Esophagus (tissue), 2 donors: ENCODE results near the gene PARD3B. TPM values are rescaled to one million over a fixed set of nuclear protein-coding genes. Genes with fewer than 3 reads are reported as not detected.

Experiments used
- H3K27ac ChIP-seq, 2 donors: one replicate each; pipeline ENCODE4 v1.5.1; 2013; ENCODE audit warnings: low read depth in 2 of 2, mild to moderate bottlenecking in 2 of 2, inconsistent platforms in 1 of 2, low read length in 1 of 2, moderate library complexity in 1 of 2
- H3K27me3 ChIP-seq, 2 donors: one replicate each; pipeline ENCODE4 v1.6.1; 2013; ENCODE audit warnings: low read length in 2 of 2, control low read depth in 1 of 2, mild to moderate bottlenecking in 1 of 2; ENCODE audit not compliant: insufficient read depth in 2 of 2, control insufficient read depth in 1 of 2
- H3K36me3 ChIP-seq, 2 donors: one replicate each; pipeline ENCODE4 v1.6.1; 2013; ENCODE audit warnings: low read length in 1 of 2; ENCODE audit not compliant: control insufficient read depth in 2 of 2, insufficient read depth in 2 of 2
- H3K4me1 ChIP-seq, 2 donors: one replicate each; pipeline ENCODE4 v1.6.1; 2013; ENCODE audit warnings: low read length in 1 of 2; ENCODE audit not compliant: control insufficient read depth in 2 of 2, insufficient read depth in 2 of 2
- H3K4me3 ChIP-seq, 2 donors: one replicate each; pipeline ENCODE4 v1.5.1; 2013; ENCODE audit warnings: low read length in 2 of 2, mild to moderate bottlenecking in 2 of 2, low read depth in 1 of 2, moderate library complexity in 1 of 2
- H3K9me3 ChIP-seq, 2 donors: one replicate each; pipeline ENCODE4 v1.6.1; 2013; ENCODE audit warnings: mild to moderate bottlenecking in 2 of 2, low read depth in 1 of 2, low read length in 1 of 2, moderate library complexity in 1 of 2; ENCODE audit not compliant: control insufficient read depth in 2 of 2, insufficient read depth in 1 of 2
- WGBS, 2 donors: extraction: QIAGEN DNeasy Blood & Tissue Kit; methylation state at CpG; one replicate each; pipeline ENCODE4 v1.1.7; 2013; 5-methylcytosine and 5-hydroxymethylcytosine counted together
- polyA plus RNA-seq, 2 donors: library from polyadenylated mRNA; stranded (reverse); fragments of 200-250 nt; gene quantifications; one replicate each; pipeline ENCODE4 v1.2.3, GENCODE V29; 2013
- donor health status: healthy with polysubstance abuse.
- donor health status: Bipolar disorder and iron deficiency.

Gene PARD3B
- polyA plus RNA-seq, 2 donors, result 1.2 to 1.3 TPM

DNA sequence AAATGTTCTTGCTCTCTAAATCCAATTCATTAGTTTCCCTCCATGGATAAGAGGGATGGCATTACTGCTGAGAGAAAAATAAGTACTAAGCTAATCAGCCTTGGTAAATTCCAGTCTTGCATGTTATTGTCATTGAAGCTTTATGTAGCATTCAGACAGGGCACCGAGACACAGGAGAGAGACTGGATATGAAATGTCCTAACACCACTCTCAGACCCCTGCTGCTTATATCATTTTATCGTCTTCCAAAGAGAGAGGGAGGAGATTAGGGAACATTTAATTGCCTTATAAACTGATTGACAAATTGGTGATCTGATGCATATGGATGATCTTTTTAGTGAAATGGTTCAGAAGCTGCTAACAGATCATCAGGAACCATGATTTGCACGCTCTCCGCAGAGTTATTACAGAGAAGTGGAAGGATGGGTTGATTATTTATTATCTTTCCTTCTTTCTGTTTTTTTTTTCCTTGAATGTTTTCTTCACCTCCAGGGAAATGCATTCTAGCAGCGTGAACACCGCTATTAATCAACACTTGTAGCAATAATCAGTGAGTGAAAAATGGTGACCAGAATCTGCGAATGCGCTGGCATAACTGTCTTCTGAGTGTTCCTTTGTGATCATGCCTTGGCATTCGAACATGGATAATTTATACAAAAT lies 986.3 kb downstream of the PARD3B start:
- 94 to 96% methylated on average over 9 of the region's 9 CpGs for WGBS, 2 donors
- no peaks in the 10 kb centered on the region for H3K27me3 ChIP-seq
- H3K4me3 ChIP-seq, result no peak overlapping the region
- no peaks in the 10 kb centered on the region for H3K9me3 ChIP-seq
- no peaks in the 10 kb centered on the region for H3K4me1 ChIP-seq
- no peak overlapping the region for H3K27ac ChIP-seq
- no peaks in the 10 kb centered on the region for H3K36me3 ChIP-seq

DNA sequence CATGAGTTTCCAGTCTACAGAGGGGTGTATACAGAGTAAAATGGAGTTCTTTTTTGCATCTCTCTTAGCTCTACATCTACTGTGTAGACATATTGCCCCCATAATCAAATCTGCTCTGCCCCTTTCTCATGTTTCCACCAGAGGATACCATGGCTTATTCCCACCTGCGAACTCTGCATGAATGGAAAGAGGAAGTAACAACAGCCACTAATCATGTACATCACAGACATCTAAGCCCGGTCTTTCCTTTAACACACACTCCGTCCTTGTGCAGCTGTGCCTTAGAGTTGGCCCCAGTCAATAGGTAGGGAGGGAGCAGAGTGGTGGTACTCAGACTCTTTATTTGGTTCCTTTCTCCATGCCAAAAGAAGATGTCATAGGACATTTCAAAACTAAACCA lies 989.7 kb downstream of the PARD3B start:
- no peaks in the 10 kb centered on the region for H3K36me3 ChIP-seq
- H3K4me3 ChIP-seq, result no peak overlapping the region
- H3K27me3 ChIP-seq, result no peaks in the 10 kb centered on the region
- no peaks in the 10 kb centered on the region for H3K4me1 ChIP-seq
- WGBS, 2 donors, result 78 to 80% methylated on average over 3 of the region's 3 CpGs
- H3K9me3 ChIP-seq, result no peaks in the 10 kb centered on the region
- H3K27ac ChIP-seq, result no peak overlapping the region

DNA sequence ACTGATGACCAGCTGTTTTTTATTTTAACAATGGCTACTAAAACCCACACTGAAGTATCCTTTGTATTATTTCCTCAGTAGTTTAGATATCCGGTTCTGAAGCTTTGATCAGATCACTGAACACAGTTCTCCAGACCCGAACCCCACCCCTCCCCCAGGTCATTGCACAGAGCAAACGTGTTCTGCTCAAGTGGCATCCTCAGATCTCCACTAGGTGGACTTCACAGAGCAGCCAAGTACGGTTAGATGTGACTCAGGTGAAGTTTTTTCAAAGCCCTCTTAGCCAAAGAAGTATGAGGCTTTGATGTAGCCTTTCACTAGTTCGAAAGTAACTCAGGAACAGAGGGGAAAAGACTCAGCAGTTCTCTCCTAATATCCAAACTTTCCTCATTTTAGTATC lies 994.3 kb downstream of the PARD3B start:
- H3K4me3 ChIP-seq, result no peak overlapping the region
- H3K4me1 ChIP-seq, result no peaks in the 10 kb centered on the region
- no peak overlapping the region for H3K27ac ChIP-seq
- WGBS, 2 donors, result 71 to 81% methylated on average over 5 of the region's 5 CpGs
- no peaks in the 10 kb centered on the region for H3K27me3 ChIP-seq
- no peaks in the 10 kb centered on the region for H3K36me3 ChIP-seq
- H3K9me3 ChIP-seq, result no peaks in the 10 kb centered on the region

DNA sequence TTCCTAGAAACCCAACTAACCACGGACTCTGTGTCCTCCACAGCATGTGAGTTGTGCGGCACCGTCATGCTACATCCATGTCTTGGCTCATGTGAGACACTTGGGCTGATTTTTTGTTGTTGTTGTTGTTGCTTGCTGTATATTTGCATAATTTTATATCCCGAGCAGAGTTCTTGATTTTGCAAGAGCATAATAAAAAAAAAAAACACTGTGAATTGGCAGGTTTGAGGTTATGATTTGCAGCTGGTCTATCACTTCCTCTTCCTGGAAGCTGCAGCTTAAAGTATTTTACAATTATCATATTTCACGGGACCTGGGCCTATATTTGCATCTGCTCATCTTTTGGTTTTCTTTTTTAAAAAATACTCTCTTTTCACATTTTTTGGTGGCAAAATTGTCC lies 994.8 kb downstream of the PARD3B start:
- Histone ChIP-seq H3K27ac (no peak overlapping the region), H3K4me3 (no peak overlapping the region), H3K27me3 (no peaks in the 10 kb centered on the region), H3K9me3 (no peaks in the 10 kb centered on the region), H3K4me1 (no peaks in the 10 kb centered on the region), H3K36me3 (no peaks in the 10 kb centered on the region)
- 74 to 77% methylated on average over 5 of the region's 5 CpGs for WGBS, 2 donors

DNA sequence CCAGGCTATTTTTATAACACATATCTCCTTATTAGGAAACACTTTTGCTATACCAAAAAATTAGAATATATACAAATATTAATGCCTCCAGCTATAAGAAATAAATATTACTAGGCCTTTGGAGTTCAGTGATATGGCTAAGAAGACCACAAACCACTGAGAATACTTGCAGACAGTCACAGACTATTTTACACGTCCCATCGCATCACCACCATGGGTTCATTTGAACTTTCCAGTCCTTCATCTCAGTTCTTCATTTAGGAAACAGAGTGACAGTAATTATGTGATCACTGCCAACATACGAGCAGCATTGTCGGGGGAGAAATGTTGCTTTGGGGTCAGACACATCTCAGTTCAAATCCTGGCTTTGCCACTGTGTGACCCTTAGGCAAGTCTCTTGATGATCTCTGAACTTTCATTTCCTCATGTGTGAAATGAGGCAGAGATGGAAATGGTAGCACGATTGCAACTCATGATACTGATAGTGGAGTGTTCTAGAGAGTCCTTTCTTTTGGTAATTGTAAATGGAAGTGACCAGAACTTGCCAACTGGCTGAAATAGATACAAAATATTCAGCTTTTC lies 998.1 kb downstream of the PARD3B start:
- Histone ChIP-seq H3K9me3 (no peaks in the 10 kb centered on the region), H3K36me3 (no peaks in the 10 kb centered on the region), H3K27me3 (no peaks in the 10 kb centered on the region), H3K27ac (no peak overlapping the region), H3K4me1 (no peaks in the 10 kb centered on the region), H3K4me3 (no peak overlapping the region)
- 82 to 85% methylated on average over 5 of the region's 5 CpGs for WGBS, 2 donors

DNA sequence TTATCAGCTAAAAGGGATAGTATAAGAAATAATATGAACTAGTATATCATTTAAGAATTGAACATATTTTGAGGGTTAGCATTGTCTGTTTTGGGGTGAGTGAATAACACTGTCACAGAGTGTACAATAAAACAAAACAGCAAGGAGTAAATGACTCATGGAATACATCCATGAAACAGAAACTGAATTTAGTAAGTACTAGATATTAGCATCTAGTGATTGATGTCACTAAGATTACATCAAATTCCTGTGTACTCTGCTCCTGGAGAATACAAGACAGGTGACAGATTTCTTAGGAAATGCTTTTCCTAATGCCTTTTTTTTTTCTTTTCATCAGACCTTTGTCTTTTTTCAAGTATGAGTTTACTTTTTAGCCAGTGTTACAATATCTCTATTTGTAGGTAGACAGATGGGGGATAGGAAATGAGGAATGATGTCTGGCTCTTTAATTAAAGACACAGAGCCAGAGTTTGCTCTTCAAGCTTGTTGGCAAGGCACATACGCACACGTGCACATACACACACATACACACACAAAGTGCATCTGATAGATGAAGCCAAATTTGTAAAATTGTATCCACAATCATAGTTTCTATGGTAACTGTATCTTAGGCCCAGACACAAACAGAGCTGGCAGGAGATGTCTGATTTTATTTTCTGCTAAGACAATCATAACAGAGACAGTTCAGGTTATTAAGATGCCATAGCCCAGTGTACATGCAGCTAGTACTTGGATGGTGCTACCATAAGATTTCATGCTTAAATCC lies 998.8 kb downstream of the PARD3B start:
- no peaks in the 10 kb centered on the region for H3K27me3 ChIP-seq
- no peaks in the 10 kb centered on the region for H3K4me1 ChIP-seq
- H3K36me3 ChIP-seq, result no peaks in the 10 kb centered on the region
- no peaks in the 10 kb centered on the region for H3K9me3 ChIP-seq
- 37 to 45% methylated on average over 2 of the region's 2 CpGs for WGBS, 2 donors
- H3K4me3 ChIP-seq, result no peak overlapping the region
- H3K27ac ChIP-seq, result no peak overlapping the region

DNA sequence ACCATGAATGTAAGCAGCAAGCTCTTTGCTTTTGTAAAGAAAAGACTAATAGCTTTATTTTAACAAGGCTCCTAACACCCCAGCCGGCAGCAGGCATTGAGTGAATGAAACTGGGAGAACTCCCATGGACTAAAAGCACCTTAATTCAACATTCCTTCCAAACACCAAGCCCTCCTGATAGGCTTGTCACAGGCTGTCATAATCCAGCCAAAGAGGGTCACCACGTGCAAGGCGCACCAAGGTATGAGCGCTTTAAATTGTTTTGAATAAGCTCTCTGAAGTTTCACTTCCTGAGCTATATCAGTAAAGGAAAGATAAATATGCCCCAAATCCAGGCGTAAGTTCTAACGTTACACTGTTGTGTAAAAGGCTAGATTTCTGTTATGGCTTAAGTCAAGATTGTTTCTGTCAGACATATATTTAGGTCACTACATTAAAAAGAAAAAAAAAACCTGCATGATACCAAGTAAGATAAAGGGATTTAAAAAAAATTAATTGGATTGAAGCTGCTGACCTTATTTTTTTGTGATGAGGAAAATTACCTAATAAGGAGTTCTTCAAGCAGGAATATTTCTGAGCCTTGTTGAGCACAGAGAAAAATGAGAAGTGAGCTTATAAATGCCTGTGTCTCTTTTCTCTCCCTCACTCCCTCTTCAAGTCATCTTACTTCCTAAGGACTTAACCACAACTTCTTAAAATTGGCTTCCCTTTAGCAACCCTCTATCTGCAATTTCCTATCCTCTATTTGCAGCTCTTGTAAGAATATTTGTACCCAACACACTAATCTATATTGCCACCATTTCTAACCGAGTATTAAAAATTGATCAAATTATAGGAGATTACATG lies 1000.9 kb downstream of the PARD3B start:
- no peaks in the 10 kb centered on the region for H3K36me3 ChIP-seq
- no peak overlapping the region for H3K4me3 ChIP-seq
- H3K27me3 ChIP-seq, result no peaks in the 10 kb centered on the region
- no peaks in the 10 kb centered on the region for H3K4me1 ChIP-seq
- H3K27ac ChIP-seq, result no peak overlapping the region
- WGBS, 2 donors, result 80 to 81% methylated on average over 7 of the region's 7 CpGs
- H3K9me3 ChIP-seq, result no peaks in the 10 kb centered on the region

DNA sequence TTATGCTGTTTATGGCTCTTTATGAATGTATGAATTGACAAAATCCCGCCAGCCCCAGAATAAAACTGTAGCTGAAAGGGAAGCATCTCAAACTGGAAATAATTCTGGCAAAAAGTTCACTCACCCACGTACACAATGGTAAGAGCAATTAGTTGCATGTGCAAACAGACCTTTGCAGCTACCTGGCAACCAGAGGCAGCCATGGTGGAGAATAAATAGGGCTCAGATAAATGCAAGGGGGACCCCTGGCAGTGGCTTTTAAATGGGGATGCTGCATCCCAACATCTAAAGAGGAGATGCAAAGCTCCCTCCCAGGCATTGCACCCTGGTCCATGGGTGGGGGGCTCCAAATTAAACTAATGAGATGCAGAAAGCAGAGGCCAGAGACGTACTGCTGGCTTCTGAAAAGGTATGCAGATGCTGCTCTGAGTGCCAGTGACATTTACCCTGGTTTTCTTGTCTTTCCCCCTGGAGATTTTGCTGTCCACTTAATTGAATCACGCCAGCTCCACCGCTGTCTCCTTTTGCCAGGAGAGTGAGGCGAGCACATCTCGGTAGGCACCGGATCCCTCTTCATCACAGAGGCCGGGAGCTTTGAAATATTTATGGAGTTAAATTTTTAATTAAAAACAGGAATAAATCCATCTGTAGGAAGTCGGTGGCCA lies 1010.4 kb downstream of the PARD3B start:
- Histone ChIP-seq H3K4me1 (no peaks in the 10 kb centered on the region), H3K36me3 (no peaks in the 10 kb centered on the region), H3K9me3 (no peaks in the 10 kb centered on the region), H3K27me3 (no peaks in the 10 kb centered on the region), H3K4me3 (no peak overlapping the region), H3K27ac (no peak overlapping the region)
- WGBS, 2 donors, result 89 to 91% methylated on average over 10 of the region's 10 CpGs

DNA sequence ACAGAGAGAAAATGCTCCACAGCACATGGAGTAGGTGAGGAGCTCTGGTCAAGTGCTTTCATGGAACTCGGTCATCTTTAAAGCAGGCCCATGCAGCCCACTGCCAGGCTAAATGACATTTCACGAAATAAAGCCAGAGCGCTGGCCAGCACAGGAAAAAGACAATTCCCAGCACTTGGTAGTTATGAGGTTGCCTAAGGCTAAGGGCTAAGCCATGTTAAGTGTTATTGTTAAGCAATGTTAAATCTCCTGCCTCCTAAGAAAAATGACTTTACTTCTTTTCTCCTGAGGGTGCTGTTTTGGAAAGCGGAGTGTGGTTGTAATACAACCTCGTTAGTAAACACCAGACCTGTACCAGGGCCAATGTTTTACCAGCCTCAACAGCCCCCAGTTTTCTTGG lies 1011.1 kb downstream of the PARD3B start:
- 65 to 68% methylated on average over 5 of the region's 5 CpGs for WGBS, 2 donors
- Histone ChIP-seq H3K27ac (no peak overlapping the region), H3K9me3 (no peaks in the 10 kb centered on the region), H3K4me3 (no peak overlapping the region), H3K36me3 (no peaks in the 10 kb centered on the region), H3K27me3 (no peaks in the 10 kb centered on the region), H3K4me1 (no peaks in the 10 kb centered on the region)
